Umbilical cord (tissue), 2 donors: ENCODE data around the gene IYD. TPM values are rescaled to one million over a fixed set of nuclear protein-coding genes. Genes with fewer than 3 reads are reported as not detected.
A peak's percentile ranks its signal among the peaks of the same experiment; 100 is the strongest.

ENCODE experiments used
- DNase-seq: peaks from one replicate; pipeline ENCODE4 v3.0.0-alpha.2; 2015; ENCODE audit warnings: low spot score
- total RNA-seq: library from RNA; depleted of rRNA; stranded (reverse); fragments of >200 nt; gene quantifications from one replicate; pipeline ENCODE4 v1.2.3, GENCODE V29; 2014; ENCODE audit warnings: low replicate concordance; ENCODE audit not compliant: insufficient read depth

Gene IYD
- total RNA-seq, 1 donor from 2014 or later, result 2.4 TPM

DNA sequence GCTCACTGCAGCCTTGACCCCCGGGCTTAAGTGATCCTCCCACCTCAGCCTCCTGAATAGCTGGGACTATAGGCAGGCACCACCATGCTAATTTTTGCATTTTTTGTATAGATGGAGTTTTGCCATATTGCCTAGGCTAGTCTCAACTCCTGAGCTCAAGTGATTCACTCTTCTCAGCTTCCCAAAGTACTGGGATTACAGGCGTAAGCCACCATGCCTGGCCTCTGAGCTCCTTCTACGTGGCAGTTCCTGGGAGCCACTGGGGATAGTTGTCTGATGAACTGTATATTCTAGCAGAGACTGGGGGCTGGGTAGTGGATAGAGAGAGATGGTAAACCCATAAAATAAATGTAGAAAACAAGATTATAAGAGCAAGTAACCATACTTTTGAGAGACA, 26.1 kb downstream of the IYD start:
- DNase-seq, result peak; percentile 88

DNA sequence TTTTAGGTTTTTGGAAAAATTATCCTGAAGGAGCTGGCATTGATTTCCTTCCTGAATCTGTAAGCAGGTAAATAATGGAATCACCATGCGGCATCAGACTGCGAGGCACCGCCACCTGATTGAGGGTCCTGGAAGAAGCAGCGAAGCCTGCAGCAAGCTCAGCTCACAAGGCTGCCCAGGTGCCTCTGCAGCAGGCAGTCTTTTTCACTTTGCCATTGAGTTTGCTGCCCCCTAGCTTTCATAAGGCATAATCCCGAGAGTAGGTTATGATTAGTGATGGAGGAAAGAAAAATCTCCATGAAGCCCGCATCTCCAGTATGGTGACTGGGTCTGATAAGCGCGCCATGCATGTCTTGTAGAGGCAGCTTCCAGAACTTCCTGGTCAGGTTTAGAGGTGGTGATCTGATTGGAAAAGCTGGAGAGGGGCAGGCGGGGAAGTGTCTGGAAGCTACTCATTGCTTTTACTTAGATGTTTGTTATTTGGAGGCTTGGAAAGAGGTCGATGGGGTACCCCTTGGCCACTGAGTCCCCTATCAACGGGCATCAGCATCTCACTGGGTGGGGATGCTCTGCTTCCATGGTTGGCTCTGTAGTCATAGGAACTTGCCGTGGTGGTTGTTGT, 26.7 kb downstream of the IYD start:
- peak; percentile 58 for DNase-seq

DNA sequence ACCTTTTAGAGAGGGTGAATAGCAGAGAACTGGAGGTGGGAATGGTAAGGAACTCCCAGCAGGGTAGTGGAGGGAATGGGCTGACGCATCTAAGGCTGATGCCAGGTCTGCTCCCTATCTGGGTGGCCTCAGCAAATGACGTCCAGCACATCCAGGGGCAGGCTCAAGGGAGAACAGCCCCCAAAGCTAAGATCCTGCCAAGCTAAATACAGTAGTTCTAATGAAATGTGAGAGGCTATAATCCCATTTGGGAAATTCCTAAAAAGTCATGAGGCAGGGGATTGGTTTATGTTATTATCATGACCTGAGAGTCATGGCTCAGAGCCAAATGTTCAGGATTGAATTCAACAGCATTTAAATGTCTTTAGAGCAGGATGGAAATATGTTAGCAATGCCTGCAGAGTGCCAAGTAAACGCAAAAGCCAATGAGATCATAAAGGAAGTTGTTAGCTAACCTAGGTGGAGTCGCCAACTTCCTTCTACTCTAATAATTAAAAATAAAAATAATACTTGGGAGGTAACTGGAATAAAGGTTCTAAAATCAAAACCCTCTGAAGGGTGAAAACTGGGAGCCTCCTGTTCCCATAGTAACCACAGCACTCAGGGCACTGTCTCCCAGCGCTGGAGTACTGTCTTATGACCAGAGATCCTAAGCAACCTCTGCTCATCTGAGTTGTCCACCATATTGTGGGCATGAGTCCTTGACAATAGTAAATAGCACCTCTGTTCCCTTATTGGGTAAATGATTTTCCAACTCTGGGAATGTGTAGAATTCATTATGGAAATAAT, 34.8 kb downstream of the IYD start:
- DNase-seq, result peak; percentile 95

DNA sequence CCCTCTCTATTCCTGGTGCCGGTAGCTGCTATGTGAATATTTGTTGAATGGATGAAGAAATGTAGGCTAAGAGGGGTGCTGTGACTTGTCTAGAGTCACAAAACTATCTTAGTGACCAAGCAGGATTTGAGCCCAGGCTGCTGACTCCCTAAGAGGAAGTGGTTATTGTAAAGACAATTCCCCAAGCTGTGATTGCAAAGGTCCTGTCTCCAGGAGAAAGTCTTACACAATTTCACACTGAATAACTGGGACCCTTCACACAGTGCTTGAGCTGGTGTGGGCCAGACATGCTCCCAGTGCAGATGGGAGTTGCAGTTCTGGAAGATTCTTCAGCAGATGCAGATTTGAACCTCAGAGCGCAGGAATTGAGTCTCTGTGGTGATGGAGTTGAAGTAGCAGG, 38.1 kb downstream of the IYD start:
- no peak for DNase-seq

DNA sequence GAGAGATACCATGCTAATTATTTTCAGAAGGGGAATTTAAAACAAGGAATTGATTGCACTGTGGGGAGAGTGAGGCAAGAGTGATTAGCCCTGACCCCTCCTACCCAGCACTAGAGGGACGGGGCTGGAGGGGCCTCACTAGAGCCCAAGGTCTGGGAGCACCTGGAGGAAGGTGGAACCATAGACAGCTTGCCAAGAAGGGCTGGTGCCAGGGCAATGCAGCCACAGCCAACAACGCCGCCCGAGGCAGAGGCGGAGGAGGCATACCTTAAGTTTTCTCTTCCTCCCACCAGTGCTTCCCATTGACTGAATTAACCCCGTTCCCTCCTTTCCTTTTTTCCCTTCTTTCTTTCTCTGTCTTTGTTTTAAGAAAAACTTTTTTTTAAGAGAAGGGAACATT, 40.0 kb downstream of the IYD start:
- no peak for DNase-seq

DNA sequence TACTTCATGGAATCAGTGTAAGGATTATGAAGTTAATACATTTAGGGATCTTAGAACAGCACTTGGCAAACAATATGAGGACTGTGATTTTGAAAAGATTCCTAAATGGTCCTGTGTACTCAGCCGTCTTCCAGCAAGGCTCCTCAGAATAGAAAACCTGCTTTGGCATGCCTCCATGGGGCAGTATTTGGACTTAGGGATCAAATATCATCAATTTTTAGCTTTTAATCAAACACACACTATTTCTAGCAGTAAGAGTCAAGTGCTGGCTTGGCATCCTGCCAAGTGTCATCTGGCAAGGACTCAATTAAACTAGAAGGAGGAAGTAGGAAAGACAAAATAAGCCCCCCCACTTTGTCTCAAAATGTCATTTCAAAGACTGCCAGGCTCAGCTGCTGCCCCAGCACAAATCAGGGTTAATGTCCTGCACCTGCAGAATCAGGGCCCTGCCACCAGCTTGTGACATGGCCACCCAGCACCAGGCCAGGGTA, 40.8 kb downstream of the IYD start:
- no peak for DNase-seq

DNA sequence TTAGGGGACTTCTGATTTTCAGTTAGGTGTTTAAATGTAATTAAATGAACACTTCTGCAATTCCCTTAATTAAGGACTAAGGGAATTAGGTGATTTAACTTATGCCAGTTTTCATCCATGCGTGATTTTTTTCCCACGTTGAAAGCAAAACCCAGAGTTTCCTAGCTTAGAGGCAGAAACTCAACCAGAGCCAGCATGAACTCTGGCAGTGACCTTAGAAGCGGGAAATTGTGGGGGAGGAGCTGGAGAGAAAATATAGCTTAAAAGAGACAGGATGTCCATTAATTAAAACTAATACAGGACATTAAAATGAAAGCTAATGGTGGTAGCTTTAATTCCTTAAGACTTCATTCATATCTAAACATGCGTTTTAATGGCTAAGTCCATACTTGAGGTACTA, 41.6 kb downstream of the IYD start:
- DNase-seq, result peak; percentile 64

DNA sequence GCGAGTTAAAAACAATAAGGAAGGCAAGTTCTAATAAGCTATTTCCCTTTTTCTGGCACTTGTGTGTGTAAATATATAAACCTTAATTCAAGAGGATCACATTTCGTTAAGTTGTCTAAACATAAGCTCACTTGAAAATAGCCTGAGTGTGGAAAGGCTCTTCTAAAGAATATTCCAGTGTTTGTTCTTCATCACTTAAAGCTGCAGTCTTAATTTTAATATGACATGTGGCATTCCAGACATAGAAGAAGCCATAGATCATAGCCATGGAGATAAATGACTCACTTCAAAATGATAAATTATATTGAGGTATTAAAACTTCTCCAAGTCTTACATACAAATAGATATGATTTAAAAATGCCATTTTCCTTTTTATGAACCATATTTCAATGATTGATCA, 42.1 kb downstream of the IYD start:
- DNase-seq, result peak; percentile 91

DNA sequence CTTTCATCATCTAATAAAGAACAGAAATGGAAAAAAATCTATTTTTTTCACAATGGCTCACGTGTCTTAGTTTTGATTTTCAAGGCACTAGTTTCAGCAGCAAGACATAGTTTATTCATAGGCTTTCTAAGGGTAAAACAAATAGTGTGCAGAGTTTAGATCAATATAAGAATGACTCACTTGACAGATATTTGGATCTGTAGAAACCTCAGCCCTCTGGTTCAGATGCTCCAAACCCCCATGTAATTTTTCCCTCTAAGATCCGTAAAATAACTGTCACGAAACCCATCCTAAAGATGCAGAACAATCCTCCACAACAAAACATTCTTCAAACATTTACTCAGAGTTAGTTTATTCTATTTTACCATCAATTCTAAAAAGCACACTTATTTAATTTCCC, 43.4 kb downstream of the IYD start:
- no peak for DNase-seq

DNA sequence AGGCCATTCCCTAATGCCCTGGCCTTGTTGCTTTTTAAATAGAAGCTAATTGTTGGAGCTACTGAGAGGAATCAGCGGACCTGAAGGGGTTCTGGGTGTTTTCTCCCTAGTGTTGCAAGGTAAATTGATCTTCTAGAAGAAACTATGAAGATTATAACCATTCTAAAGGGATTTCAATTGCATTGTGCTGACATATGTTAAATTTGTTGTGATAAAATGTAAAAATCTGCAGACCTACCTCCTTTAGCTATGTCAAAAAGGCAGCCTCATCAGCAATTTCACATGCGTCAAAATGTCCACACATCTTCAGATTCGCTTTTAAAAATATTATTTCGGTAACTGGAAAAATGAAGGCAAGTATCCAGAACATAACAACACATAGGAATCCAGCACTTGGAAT, 44.4 kb downstream of the IYD start:
- no peak for DNase-seq

DNA sequence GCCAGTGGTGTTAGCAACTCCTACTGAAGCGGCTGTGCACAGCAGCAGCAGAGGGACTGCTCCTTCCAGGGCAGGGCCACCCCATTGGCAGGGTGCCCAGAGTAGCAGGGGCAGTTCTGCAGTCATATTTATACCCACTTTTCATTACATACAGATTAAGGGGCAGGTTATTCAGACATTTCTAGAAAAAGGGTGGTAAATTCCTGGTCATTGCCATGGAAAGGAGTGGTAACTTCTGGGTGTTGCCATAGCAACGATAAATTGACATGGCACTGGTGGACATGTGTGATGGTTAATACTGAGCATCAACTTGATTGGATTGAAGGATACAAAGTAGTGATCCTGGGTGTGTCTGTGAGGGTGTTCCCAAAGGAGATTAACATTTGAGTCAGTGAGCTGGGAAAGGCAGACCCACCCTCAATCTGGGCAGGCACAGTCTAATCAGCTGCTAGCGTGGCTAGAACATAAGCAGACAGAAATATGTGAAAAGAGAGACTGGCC, 45.0 kb downstream of the IYD start:
- peak; percentile 81 for DNase-seq

DNA sequence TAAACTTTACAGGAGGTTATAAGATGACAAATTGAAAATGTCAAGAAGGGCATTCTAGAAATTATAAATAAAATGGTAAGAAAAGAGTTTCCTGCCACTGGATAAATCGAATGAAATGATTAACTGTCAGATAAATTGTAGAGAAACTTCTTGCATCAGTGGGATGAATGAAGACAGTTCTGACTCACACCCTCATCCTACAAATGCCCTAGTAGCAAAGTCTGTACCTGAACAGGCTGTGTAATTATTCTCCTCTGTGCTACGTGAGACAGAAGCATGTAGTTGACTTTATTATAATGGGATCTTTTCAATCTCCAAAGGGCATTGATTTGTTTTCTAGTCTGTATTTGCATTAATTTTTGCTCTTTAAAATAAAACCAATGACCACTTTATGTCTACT, 47.3 kb downstream of the IYD start:
- no peak for DNase-seq

DNA sequence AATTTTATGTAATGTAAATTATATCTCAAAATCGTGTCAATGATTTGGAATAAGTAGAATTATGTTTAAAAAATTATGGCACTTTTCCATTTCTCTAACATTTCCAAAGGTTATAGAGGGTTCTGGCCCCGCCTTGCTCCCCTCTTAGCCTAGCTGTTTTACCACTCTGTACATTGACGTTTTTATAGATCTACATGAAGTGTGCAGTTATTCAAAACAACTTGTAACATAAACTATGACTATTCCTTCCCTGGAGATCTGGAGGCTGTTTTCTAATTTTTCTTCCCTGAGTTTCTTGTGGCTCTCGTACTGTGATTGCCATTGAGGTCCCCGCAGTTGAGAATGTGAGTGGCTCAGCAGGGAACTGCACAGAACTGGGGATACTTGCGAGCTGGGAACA, 48.4 kb downstream of the IYD start:
- no peak for DNase-seq

DNA sequence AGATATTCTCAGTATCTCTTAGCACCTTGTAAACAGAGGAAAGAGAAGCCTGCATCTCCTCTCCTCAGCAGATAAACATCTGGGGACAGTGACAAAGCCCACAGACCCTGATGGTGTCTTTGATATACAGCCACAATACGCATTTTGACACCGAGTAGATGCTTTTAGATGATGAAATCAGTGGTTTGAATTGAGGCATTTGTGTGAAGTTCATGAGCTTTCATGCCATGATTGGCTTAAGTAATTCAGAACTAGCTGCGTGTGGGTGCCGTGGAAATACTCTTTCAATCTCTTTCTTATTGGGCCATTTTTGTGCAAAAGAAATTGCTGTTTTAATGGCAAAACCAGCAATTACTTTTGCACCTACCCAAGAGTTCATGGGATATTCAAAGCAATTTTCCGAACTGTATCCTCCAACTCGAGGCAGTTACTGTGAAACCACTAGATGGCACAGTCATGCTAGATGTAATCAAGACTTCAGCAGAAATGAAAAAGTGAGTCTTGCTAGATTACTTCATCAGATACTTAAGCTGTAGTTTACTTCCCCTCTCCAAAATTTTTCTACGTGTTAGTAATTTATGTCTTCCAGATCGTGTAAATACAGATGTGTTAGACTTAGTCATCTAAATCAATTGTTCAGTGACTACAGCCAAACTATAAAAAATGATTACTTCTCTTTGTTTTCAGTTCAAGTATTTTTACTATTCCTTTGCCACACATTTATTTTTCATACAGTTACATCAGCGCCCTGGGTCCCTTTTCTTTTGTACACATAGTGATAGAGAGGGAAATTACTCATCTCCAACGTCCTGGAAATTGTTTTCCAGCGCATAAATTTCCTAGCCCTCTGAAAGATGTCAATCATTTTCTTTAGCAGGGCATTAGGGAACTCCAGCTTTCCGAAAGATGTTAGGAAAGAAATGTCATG, 49.4 kb downstream of the IYD start:
- peak; percentile 92 for DNase-seq

DNA sequence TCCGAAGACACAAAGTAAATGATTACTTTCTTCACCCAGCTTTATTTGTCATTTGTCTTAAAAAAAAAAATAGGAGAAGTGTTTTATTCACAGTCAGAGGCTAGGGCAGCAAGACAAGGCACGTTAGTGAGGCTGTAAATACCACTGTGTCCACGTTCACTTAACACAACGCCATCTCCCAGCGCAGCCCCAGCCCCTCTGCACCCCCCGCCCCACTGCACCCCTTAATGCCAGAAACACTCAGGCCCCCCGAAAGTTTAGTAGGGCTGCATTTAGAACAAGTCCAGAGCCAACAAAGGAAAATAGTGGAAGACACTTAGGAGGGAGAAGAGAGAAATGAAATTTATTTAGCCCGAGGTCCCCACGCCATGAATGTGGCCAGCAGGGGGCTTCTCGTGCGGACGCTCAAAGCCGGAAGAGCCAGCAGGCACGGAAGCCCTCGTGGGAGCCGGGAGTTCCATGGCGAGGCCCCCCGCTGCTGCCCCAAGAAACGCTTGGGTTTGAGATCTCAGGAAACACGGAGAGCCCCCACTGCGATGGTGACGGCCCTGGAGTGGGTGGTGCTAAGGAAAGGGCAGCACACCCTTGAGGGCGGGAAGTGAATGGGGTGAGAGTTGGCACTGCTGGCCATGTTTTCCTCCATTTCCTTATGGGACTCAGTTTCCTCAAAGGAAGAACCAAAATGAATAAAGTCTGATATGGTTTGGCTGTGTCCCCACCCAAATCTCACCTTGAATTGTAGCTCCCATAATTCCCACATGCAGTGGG, 50.2 kb downstream of the IYD start:
- DNase-seq, result peak; percentile 63

DNA sequence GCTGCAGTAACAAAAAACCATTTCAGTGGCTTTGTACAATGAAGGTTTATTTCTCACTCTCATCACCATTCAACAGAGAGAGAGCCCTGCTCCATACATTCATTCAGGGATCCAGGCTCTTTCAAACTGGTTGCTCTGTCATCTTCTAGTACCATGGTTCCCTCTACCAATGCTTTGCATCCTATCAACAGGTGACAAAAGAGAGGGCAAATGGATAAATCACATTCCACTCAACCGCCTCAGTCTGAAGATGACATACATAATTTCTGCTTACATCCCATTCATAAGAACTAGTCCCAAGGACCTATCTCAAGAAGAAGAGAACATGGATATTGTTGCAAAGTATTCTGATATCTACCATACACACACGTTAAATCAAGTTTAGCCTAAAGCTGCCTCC, 51.6 kb downstream of the IYD start:
- DNase-seq, result no peak

DNA sequence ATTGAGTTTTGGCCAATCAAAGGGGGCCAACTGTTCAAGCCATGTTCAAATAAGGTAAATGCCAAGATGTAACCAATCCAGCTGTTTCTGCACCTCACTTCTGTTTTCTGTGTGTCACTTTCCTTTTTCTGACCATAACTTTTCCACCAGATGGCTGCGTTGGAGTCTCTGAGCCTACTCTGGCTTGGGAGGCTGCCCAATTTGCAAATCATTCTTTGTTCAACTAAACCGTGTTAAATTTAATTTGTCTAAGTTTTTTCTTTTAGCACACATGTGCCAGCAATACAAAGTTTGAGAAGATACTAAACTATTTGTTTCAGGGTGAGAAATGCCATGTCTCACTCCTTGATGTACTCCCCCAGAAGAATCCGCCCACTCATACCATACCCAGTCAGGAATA, 52.1 kb downstream of the IYD start:
- DNase-seq, result no peak

DNA sequence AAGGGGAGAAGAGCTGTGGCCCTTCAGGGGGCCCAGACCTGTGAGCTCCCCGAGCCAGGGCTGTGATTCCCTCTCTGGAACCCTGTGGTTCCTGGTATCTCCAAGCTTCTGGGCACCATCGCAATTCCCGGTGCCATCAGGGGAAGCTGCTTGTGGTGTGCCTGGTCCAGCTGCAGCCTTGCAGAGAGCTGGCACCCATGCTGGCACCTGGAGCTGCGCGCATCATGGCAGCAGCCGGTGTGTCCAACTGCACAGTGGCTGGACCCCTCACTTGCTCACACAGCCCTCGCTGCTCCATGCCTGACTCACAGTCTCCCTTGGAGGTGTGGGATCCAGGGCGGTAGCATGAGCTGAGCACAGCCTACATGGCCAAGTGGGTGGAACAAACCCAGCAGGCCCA, 56.7 kb downstream of the IYD start:
- DNase-seq, result no peak

DNA sequence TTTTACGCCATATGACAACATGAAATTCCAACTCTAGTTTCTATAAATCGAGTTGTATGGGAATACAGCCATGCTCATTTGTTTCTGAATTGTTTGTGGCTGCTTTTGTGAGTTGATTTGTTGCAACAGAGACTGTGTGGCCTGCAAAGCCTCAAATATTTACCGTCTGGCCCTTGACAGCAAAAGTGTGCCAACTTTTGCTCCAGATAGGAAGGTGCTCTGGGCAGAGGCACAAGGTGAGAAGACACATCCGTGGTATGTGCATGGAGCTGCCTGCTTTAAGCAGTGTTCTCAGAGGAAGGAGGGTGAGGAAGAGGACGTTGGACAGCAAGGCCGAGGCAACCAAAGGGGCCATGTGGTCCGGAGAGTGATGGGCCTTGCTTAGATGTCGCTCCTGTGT, 57.4 kb downstream of the IYD start:
- no peak for DNase-seq

DNA sequence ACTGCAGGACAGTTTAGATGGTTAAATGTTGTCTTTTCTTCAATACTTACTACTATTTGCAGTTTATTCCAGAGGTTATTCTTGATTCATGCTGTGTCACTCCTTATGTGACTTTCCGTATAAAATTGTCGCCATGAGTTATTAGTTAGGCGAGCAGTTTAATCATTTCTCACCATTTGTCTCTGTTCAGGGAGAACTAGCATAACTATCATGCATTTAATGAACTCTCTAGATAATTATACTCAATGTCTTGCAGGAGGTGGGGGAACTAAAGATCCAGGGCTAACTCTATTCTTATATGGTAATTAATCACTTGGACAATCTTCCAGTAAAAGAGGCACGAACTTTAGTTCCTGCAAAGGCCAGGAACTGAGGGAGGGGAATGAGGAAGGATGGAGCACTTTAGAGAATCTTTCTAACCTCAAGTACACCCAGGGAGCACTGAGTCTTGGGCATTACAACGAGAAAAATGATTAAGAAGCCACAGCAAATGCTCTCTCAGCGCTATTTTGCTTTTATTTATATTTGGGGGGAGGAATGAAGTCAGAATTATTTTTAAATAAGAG, 58.3 kb downstream of the IYD start:
- no peak for DNase-seq

DNA sequence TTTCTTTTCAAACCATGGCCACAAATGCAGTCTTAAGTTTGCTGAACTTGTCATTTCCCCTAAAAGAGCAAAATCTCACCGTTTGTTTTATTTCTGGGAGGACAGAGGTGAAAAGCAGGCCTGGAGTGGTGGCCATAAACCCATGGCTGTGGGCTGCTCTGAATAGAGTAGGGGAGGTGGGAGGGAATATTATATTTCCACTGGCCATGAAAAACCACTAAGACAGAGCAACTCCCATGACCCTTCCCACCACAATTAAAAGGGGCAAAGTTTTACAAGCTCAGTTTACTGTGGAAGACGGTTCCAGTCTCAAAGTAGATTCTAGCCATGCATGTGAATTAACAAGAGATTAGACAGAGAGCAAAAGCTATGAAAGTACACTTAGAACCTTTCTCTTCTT, 59.0 kb downstream of the IYD start:
- no peak for DNase-seq
